NCI-H2107 treated with DMSO at 0.1 percent for 48 hours (cell line): ENCODE results near the gene FBF1.
"Not testable (repeated sequence)": the region's sequence is repeated elsewhere in the genome, so short reads cannot be mapped to it uniquely, and the experiment has no call there.

Experiments used
- DNase-seq: peaks from one replicate; lab custom pipeline; 2025; ENCODE audit not compliant: unreplicated experiment; lab: John Stamatoyannopoulos, UW

Gene FBF1

DNA sequence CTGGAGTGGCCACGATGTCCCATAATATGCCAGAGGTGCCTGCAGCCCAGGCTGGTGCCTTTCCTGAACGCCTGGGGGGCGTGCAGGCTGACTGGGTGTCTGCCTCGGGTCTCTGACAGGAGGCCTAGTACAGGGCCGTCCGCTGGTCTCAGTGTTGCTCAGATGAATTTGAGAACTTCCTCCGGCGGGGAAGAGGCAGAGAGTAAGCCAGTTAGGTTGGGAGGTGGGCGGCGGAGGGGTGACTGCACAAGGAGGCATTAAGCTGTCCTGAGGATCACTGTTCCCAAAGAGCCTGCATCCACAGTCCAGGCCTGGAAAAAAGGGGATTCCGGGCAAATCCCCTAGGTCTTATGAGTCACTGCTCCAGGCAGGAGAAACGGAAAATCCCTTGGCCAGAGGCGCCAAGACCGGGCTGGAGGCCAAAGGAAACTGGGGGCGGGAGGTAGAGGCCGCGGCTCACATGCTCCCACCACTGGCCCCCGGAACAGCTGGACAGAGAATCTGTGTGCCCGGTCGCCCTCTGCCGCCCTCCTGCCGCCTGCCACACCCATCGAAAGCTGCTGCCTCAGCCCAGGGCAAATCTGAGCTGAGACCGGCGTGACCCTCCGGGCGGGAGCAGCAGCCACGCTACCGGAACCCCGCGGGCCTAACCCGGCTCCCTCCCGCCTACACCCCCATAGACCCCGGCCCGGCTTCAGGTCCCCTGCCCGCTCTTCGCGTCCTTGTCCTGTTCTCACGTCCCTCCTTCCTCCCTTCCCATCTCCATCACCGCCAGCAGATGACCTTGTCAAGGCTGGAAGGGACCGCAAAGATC is 63.7 kb downstream of the FBF1 start:
- DNase-seq: no peak

DNA sequence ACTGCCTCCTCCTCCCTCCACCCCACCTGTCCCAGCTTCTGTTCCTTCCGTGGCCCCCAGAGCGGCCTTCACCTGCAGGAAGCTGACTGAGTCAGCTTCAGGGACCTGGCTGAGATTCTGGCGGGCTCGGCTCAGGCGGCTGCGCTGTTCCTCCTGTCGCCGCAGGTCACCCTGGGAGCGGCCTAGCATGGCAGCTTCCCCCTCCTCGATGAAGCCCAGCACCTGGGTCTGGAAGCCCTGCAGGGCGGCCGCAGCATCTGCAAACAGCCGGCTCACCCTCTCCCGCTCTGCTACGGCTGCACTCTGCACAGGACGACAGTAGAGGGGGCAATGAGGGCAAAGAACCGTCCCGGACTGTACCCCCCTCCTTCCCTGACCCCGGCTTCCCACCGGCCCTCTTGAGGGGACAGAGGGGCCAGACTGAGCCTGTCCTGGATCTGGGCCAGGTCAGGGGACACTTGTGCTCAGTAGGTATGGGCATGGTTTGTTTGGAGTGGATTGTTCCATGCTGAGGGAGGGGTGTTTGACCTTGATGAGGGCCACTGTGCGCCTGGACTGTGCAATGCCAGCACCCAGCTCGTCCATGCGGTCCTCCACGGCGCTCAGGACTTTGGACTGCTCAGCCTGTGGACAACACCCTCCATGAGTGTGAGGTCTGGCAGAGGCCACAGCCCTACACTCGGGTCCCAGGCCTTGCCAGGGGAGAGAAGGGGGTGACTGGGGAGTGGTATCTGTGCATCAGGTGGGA is 64.5 kb downstream of the FBF1 start:
- peak; percentile 61 for DNase-seq

DNA sequence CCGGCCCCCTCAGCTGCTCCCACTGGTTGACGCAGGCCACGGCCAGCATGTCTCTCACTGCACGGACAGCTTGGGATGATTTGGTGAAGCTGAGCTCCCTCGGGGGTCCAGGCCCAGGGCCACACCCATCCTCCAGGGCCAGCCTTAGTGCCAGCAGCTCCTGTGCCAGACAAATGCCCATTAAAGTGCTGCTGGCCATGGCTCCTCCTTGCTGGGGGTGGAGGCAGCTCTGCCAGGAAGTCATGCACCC is 65.0 kb downstream of the FBF1 start:
- no peak for DNase-seq

DNA sequence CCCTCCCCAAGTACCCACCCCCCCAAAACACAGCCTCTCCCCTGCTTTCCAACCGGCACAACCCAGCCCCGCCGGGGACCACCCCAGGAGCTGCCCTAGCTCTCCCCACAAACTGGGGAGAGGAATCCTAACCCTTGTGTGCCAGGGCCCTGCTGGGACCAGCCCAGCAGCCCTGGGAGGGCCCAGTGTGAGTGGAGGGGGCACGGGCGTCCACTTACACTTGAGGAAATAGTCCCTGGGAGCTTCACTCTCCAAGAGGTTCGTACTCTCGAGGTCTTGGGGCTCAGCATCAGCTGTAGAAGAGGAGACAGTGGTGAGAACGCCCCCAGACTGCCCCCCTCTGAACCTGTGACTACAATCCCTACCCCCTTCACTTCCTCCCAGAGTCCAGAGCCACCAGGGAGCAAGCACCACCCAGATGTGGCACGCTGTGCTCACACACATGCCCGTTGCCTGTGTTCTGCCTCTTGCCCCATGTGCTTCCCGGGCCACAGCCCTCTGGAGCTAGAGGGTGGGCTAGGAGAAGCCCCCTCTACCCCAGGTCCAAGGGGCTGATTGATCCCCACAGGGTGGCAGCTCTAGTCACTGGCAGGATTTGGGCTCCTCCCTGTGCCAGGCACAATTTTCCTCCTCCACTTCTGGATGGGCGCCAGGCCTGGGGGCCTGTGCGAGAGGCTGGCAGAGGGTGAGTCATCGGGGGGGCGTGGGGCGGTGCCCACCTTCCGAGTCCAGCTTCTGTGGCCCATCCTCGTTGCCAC is 65.5 kb downstream of the FBF1 start:
- no peak for DNase-seq

DNA sequence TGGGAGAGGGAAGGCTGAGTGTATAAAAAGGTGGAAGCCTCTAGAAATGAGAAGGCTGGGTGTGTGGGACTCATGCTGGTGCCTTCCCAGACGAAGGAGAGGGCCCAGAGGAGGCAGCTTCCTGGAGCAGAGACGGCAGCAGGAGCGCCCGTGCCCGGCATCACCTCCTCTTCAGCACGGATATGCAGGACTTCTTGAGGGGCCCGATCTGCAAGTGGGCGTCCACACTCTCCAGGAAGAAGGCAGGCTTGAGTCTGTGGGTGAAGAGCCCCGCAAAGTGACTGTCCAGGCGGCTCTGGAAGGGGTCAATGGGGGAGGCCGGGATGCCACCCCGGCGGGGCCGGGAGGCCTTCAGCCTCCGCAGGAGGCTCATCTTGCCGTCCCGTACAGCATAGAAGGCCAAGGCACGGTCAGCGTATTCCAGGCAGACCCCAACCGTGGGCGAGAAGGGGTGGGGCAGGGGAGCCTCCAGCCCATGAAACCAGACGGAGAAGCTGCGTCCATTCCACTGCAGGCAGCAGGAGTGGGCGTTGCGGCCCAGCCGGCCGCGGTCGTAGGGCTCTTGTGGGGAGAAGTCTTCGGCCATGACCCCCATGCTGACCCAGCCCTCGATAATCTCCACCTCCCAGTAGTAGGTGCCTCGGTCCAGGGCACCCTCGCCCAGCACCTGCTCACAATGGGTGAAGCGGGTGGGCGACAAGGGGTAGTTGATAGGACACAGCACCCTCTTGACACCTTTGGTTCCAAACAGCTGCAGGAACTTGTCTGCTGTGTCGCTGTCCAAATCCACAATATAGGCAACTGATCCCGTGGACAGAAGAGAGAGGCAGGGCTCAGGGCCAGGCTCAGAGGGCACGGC is 66.3 kb downstream of the FBF1 start:
- no peak for DNase-seq

DNA sequence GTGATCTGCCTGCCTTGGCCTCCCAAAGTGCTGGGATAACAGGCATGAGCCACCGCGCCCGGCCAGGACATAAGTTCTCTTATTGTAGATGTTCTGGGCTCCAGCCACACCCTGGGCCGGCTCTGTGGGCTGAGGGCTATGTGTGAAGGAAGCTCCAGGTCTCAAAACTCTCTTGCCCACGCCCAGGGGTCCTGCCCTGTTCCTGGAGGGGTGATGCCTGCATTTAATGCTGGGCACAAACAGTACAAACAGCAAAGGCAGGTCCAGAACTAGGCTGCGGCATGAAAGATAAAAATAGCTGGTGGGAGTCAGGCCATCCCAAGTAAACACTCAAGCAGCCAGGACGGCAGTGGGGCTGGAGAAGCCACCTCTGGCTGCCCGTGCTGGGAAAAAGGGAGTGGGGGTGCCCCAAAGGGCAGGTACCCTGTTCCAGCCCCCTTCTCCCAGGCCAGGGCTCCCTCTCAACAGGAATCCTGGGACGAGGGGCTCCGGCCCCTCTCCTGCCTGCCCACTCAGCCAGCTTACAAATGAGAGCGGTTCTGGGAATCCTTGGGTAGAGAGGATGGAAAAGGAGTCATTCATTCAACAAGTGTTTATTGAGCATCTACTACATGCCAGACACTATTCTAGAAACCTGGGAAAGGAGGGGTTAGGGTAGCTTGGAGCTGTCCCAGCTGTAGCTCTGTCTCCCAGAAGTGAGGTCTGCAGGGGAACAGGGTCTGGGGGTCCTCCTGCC is 67.1 kb downstream of the FBF1 start:
- no peak for DNase-seq

DNA sequence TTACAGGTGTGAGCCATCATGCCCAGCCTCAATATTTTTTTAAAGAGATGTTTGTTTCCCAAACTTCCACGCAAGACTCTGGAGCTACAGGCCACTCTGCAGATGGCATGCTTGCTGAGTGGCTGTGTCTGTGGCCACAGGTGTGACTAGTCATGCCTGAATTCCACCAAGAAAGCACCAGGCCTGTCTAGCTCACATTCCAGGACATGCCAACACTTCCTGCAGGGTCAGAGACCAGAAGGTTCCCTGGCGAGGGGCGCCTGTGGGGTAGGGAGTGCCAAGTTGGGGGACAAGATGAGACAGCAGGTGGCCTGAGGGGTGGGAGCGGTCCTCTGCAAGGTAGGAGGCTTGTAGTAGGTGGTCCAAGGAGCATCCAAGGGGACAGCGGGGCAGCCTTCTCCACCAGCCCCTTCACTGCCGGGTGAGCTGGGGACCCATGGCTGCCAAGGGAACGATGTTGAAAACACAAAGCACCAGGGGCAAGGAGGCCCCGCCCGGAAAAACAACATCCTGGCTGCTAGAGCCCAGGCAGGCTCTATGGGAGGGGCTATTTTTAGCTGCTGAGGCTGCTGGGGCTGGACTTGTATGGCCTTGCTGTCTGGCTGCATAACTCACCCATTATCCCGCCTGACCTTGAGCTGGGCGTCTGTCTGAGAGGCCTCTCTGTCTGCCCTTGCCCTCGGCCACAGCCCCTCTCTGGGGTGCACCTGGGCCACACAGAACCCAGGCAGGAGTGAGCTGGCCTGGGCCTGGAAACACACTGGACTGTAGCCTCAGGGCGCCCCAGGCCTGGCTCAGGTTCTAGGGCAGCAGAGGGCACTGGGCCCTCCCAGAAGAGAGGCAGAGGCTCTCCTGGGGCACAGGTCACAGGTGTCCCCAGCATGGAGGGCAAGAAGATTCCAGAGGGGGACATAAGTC is 68.1 kb downstream of the FBF1 start:
- no peak for DNase-seq

DNA sequence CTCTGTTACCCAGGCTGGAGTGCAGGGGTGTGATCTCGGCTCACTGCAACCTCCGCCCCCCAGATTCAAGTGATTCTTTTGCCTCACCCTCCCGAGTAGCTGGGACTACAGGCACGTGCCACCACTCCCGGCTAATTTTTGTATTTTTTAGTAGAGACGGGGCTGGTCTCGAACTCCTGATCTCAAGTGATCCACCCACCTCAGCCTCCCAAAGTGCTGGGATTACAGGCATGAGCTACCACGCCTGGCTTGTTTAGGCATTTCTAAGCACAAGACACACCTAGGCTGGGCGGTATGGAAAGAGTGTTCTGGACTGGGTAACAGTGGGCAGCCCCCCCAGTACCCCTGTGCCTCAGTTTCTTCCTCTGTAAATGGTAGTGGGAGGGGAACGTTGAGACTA is 70.6 kb downstream of the FBF1 start:
- not testable (repeated sequence) for DNase-seq

DNA sequence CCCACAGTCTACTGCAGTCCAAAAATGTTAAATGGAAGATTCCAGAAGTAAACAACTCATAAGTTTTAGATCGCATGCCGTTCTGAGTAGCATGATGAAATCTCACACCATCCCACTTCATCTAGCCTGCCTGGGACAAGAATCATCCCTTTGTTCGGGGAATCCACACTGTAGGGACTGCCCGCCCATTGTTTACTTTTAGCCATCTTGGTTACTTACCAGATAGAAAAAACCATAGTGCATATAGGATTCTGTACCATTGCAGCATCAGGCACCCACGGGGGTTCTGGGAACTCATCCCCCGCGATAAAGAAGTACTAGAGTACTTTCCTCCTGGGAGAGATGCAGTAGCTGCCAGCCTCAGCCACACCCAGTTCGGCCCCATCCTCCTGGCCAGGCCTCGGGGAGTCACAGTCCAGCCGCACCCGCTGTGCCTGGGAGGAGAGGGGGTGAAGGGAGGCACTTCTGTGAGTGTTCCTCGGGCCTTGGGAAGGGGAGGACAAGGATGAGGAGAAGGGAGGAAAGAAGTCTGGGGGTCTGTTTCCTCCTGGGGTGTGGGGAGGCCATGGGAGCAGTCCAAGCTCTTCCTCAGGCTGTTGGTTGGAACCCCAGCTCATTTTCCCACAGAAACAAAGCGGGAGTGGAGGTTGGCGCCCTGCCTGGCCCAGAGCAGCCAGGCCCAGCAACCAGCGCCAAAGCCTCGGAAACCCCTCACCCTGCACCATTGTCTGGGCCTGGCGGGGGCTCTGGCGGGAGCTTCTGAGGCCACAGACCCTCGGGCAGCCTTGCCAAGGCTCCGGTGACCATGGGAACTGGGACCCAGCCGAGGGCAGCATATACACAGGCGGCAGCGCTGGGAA is 71.3 kb downstream of the FBF1 start:
- no peak for DNase-seq

DNA sequence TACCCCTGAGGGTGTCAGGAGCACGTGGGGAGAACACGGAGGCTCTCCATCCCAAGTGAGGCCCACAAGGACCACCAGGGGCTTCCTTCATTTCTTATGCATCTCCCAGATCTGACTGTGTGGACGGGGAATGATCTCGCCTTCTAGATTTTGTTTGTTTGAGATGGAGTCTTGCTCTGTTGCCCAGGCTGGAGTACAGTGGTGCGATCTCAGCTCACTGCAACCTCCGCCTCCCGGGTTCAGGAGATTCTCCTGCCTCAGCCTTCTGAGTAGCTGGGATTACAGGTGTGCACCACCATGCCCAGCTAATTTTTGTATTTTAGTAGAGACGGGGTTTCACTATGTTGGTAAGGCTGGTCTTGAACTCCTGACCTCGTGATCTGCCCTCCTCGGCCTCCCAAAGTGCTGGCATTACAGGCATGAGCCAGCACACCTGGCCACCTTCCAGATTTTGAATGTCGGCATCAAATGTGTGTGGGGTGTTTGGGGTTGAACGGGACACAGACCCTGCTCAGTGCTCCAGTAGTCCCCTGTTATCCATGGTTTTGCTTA is 72.0 kb downstream of the FBF1 start:
- not testable (repeated sequence) for DNase-seq

DNA sequence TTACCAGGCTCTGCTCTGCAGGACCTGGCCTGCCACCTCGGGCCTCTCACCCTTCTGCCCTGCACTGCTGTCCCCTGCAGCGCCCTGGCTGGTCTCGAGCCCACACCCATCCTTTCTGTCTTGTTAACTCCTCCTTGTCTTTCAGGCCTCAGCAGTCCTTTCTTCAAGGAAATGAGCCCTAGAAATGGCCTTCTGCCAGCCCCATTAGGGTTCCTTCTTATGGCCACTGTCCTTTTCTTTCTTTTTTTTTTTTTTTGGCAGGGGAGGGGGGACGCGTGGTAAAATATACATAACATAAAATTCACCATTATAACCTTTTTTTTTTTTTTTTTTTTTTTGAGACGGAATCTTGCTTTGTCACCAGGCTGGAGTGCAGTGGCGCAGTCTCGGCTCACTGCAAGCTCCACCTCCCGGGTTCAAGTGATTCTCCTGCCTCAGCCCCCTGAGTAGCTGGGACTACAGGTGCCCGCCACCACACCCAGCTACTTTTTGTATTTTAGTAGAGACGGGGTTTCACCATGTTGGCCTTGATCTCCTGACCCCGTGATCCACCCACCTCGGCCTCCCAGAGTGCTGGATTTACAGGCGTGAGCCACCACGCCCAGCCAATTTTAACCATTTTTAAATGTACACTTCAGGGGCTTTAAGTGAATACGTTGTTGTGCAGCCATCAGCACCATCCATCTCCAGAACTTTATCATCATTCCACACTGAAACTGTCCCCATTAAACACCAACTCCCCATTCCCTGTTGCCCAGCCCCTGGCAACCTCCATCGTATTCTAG is 75.2 kb downstream of the FBF1 start:
- not testable (repeated sequence) for DNase-seq

DNA sequence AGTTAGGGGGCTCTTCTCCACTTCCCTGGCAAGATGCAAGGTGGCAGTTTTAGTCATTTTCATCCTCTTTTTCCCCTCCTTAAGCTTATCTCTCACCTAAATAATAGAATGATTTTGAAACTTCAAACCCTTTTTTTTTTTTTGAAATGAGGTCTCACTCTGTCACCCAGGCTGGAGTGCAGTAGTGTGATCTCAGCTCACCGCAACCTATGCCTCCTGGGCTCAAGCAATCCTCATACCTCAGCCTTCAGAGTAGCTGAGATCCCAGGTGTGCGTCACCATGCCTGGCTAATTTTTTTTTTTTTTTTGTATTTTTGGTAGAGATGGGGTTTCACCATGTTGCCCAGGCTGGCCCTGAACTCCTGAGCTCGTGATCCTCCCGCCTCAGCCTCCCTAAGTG is 76.0 kb downstream of the FBF1 start:
- not testable (repeated sequence) for DNase-seq

DNA sequence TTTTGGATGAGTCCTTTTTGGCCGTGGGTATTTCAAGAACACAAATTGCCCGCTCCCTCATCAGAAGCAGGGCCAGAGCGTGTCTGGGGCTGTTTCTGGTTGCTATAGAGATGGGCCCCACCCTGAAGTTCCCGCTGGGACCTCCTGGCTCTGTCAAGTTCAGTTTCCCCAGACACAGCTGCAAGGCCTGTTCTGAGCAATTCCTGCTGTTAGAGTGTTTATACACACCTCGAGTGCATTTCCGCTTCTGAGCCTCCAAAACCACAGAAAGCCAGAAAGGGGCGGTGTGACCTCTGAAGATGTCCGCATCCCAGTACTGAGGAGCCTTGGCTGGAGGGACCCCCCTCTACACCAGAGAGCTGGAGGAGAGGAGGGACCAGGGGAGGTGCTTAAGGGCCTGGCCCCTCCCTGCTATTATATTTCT is 76.4 kb downstream of the FBF1 start:
- peak; percentile 69 for DNase-seq

DNA sequence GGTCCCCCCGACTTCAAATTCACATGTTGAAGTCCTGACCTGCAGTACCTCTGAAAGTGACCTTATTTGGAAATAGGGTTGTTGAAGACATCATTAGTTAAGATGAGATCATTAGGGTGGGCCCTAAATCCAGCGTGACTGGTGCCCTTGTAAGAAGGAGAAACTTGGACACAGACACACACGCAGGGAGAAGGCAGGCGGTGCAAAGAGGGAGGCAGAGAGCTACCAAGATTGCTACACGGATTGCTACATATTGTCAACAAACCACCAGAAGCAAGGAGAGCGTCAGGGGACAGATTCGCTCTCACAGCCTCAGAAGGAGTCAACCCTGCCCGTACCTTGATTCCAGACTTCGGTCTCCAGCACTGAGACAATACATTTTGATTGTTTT is 78.9 kb downstream of the FBF1 start:
- DNase-seq: no peak
